NOMO-1 (cell line): Measurements from ENCODE around the gene FNDC10.
"Not testable (repeated sequence)": the region's sequence is repeated elsewhere in the genome, so short reads cannot be mapped to it uniquely, and the experiment has no call there.

ENCODE experiments used
- DNase-seq, 2 experiments: peaks; one replicate each; lab custom pipeline; 2025; ENCODE audit not compliant: unreplicated experiment in 2 of 2; lab: John Stamatoyannopoulos, UW

FNDC10 gene

DNA sequence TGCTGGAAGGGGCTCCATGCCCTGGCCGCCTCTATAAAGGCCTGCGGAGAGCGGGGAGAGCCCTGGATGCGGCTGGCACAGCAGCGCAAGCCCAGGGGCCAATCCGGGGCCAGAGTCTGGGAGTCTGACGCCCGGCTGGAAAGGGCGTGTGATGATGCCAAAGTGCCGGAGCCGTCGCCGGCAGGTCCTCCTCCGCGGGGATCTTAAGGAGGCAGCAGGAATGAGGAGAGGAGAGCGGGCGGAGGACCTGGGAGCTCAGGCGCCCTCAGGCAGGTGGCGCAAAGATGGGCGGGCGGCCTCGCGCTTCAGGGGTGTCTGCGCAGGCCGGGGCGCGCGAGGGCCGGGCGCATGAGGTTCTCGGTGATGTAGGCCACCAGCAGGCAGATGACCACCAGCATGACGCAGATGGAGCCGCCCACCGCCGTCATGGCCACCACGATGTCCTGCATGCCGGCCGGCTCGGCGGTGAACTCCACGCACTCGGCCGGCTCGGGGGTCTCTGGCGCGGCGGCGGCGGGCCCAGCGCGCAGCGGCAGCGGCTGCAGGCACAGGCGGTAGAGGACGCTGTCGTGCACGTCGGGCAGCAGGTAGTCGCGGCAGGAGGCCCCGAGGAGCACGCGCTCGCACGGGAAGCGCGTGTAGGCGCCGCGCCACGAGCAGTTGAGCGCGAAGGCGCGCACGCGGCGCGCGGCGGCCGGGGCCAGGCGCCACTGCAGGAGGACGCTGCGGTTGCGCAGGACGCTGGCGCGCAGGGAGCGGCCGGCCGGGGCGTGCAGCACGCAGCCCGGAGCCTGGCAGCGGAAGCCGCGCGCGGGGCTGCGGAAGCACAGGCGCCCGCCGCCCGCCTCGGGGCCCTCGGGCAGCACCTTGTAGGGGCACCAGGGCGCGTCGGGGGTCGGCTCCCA lies 653 bp downstream of the FNDC10 start:
- peak in 1 of 2 experiments; percentile 59 for DNase-seq

DNA sequence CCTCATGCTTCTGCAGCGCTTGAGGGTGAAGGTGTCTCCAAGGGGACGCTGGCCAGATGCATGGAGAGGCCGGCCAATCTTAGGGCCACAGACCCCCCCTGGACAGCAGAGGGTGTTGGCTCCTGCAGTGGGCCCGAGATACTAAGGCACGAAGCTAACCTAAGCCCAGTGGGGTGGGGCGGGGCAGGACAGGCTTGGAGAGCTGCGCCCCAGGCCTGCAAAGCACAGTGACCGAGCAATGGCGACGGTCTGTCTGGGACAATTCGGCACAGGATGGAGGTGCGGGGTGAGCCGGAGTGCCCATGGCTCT lies 1.3 kb downstream of the FNDC10 start:
- DNase-seq = no peak

DNA sequence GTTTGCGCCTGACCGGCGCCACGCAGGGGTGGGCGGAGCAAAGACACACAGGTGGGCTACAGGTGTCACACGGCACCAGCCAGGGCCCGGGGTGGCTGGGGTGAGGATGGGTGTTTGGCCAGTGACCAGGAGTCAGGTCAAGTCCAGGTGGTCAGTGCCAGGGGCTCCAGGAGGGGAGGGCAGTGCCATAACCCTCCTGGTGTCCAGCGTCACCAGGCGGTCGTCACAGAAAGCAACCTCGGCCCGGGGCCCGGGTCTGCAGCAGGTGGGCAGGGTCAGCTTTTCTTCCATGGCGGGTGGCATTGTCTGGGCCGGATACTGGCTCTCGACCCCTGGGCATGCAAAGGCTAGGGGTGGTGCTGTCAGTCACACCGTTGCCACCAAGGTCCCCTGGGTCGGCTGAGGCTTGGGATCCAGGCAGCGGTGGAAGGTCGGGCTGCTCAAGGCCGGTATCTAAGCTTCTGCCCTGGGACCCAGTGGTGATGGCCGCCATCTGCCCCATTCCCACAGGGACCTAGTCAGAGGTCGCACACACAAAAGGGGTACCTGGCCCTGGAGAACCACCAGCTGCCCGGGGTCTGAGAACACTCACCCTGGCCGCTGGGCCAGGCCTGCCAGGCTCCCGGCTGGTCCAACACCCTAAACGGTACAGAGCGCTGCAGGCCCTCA lies 1.8 kb downstream of the FNDC10 start:
- DNase-seq = no peak

DNA sequence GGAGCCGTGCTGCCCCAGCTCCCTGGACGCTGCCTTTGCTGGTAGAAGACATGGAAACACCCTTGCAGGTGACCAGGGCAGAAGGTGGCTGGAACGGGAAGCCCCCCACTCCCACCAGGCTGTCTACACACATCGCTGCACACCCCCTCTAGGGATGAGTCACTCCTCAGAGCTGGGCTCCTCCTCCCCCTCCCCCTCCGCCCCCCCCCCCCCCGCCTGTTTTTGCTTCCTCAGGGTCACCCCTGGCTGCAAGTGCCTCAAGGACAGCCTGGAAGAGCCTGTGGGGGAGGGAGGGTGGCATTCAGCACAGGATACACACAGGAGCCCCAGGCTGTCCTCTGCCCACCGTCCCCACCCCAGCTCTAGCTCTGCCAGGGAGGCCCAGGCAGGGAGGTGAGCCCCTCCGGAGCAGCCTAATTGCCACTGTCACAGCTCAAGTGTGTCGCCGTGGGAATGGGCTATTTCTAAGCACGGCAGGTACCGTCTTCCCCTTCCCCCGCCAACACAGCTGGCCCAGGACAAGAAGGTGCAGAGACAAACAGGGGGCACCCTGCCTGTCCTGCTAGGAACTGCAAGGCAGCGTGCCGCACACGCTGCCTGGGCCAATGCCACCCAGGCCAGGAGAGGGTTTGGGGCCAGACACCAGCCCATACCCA lies 2.5 kb downstream of the FNDC10 start:
- DNase-seq = no peak

DNA sequence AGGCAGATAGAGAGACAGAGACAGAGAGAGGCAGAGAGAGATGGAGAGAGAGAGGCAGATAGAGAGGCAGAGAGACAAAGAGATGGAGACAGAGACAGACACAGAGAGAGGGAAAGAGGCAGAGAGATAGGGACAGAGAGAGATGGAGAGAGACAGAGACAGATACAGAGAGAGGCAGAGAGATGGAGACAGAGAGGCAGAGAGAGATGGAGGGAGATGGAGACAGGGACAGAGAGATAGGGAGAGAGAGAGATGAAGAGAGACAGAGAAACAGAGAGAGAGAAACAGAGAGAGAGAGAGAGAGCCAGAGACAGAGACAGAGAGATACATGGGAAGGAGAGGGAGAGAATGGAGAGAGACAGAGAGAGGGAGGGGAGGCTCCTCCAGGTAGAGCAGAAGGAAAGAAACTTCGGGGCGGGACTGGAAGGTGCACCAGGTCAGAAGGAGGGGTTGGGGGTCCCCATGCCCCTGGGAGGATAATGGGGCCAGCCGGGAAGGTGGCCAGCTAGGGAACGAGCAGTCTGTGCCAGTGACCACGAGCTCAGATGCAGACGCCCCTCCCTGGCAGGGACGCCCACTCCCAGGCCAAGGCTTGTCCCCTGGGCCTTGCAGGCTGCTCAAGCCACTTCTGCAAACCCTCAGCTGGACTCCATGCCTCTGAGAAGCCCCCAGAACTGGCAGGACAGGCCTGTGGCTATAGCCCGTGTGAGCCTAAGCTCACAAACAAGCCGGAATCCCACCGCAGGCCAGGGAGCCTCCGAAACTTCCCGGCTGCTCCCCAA lies 3.3 kb downstream of the FNDC10 start:
- no peak for DNase-seq

DNA sequence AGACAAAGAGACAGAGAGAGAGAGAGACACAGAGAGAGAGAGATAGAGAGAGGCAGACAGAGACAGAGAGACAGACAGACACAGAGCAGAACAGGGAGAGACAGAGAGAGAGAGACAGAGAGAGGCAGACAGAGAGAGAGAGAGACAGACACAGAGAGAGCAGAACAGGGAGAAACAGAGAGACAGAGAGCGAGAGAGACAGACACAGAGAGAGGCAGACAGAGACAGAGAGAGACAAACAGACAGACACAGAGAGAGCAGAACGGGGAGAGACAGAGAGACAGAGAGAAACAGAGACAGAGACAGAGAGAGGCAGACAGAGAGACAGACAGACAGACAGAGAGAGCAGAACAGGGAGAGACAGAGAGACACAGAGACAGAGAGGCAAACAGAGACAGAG lies 4.6 kb downstream of the FNDC10 start:
- DNase-seq = not testable (repeated sequence)

DNA sequence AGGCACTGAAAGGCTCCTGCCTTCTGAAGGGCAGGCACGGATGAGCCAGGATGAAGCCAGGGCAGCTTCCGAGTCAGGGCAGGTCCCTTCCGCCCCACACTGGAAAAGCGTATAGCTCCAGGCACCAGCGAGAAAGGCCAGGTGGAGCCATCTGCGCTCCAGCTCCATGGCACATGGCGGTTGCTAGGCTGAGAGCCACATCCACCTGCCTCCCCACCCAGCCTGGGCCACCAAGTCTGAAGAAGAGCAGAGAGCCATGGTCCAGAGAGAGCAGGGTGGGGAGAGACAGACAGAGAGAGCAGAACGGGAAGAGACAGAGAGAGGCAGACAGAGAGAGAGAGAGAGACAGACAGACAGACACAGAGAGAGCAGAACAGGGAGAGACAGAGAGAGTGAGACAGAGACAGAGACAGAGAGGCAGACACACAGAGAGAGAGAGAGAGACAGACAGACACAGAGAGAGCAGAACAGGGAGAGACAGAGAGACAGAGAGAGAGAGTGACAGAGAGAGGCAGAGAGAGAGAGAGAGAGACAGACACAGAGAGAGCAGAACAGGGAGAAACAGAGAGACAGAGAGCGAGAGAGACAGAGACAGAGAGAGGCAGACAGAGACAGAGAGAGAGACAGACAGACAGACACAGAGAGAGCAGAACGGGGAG lies 5.2 kb downstream of the FNDC10 start:
- no peak for DNase-seq

DNA sequence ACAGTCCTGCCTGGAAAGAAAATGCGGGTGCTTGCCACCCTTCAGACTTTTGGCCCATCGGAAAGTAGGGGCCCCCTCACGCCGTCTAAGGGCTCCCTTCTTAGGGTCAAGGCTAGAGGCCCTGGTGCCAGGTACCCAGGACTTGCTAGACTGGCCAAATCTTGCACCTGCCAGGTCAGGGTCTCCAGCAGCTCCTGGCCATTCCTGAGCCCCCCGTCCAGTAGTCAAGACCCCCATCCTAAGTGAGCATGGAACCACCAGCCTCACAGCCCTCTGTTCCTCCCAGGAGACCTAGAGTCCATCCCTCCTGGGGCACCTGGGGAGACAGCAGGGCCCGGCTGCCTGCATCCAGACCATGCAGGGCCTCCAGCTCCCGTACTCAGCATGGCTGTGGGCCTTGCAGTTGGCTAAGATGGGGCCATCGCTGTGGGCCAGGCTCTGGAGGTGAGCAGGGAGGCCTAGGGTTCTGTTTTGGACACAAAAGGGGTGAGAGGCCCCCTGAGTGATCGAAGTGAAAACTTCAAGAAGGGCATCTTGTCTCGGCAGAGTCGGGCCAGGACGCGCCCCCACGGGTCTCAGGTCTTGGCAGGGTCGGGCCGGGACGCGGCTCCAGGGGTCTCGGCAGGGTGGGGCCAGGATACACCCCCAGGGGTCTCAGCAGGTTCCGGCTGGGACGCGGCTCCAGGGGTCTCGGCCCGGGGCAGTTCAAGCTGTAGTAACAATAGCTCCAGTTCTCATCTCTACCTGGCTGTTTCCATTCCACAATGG lies 5.9 kb downstream of the FNDC10 start:
- DNase-seq = no peak

DNA sequence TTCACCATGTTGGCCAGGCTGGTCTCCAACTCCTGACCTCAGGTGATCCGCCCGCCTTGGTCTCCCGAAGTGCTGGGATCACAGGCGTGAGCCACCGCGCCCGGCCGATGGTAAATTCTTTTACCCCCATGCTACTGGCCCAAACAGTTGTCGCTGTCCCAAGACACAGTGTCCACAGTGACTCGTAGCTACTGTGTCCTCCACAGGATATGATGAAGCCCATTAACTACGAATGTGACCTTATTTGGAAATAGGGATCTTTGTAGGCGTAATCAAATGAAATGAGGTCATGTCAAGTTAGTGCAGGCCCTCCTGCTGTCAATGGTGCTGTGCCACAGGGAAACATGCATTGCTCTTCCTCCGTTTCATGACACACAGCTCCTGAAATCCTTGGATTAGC lies 8.5 kb downstream of the FNDC10 start:
- DNase-seq = no peak

DNA sequence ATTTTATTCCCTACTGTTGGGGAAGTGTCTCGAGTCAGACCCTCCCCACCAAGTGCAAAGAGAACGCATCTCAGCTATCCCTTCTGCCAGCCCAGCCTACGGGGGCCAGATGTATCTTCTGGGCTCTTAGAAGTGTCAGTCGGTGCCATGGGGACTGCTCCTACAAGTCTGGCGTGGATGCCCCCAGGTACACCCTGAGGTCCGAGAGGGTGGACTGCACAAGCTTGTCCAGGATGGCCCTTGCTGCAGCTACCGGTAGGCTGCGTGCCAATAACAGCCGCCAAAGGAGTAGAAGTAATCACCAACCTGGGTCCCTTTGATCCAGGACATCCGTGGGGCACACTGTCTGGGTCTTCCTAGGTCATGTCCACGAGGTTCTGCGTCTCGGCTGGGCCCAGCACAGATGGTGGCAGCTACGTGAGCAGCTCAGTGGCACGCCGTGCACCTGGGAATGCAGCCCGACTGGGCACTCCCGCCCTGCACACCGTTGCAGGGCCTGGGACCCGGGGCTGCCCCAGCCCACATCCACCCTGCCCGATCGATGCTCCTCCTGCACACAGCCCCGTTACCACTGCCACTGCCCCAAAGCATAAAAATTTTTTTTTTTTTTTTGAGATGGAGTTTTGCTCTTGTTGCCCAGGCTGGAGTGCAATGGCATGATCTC lies 16.5 kb downstream of the FNDC10 start:
- no peak for DNase-seq

DNA sequence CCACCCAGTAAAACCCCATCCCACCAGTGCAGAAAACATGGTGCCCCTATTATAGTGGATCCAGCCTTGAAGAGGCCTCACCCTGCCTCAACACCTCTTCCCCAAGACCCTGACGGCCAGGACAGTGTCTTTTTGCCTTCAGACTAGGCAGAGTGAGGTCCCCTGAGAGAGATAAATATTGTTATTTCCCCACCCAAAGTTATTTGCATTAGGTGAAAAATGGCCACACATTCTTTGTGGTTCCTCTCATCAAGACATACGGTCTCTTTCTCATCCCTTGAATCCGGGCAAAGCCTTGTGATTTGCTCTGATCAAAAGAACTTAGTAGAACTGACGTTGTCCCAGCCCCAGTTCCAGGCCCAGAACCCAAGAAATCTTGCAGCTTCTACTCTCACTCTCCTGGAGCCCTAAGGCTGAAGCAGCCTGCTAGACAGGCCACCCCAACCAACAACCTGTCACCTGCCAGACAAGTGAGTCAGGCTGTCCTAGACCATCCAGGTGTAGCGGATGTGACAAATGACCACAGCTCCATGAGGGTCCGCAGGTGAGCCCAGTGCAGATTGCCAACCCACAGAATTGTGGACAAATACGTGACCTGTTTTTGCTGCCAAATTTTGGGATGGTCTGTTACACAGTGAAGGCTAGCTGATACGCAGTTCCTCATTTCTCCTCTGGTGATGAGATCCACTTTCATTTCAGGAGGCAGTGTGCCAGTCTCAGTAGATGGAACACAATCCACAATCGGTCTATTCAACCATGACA lies 17.2 kb downstream of the FNDC10 start:
- DNase-seq = no peak

DNA sequence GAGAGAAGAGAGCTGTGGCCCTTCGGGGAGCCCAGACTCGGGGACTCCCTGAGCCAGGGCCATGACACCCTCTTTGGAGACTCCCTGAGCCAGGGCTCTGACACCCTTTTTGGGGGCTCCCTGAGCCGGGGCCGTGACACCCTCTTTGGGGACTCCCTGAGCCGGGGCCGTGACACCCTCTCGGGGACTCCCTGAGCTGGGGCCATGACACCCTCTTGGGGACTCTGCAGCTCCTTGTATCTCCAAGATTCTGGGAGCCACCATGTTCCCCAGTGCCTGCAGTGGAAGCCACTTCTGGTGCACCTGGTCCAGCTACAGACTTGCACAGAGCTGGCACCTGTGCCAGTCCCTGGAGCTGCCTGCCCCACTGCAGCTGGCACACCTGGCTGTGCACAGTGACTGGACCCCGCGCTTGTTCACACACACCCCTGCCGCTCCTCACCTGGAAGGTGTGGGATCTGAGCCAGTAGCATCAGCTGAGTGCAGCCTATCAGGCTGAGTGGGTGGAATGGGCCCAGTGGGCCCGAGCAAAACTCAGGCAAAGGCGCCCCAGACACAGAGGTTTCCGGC lies 21.5 kb downstream of the FNDC10 start:
- DNase-seq = no peak

DNA sequence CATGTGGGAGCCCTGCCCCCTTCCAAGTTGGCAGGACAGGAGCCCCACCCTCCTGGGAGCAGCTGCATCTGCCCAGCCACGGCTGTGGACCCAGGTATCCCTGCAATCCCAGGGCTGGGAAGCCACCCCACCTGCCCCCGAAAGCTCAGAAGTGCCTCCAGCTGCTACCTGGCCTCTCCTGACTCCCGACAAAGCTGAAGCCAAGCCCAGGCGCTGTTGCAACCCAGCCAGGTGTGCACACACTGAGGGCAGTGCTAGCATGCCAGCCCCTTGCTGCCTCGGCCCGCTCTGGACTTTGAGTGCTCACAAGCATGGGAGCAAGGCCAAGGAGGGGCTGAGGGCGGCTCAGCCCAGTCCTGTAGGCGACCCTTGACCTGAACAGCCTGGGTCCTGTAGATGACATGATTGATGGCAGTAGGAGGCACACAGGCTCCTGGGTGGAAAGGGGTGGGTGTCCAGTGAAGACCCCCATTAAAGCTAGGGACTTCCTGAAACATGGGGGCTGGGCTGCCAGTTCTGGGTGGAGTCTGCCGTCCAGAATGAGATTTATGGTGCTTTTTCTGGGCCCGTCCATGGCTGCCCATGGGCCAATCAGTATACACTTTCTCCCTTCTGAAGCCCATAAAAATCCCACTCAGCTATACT lies 22.4 kb downstream of the FNDC10 start:
- DNase-seq = no peak

DNA sequence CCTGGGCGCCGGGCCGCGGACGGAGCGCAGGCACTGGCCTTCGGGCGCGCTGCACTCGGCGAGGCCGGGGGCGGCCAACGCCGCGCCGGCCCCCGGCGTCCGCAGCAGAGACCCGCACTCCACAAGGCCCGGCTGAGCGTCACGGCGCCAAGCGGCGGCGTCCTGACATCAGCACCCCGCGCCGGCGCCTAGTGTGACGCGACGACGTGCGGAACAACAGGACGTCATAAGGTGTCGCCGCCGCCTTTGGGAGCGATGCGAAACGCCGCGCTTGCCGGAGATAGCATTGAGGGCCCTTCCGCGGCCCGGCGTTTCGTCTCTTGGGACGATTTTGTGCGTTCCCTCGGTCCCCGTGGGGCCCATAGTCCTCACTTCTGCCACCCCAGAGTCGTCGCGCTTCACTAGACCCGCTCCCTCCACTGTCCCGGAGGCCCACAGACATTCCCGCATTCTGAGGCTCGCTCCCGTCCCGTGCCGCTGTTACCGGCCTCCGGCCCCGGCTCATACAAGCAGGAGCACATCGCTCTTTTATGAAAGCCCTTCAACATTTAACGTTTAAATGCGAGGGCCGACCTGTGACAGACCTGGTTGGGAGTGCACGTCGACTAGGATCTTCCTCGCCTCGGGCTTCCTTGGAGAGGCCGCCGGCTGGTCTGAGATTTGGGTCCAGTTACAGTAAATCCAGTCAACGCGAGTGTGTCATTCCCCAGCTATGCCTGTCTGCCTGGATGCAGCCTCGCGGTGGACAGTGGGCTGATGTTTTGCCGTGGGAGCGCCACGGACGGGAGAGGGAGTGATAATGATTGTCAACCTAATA lies 25.0 kb downstream of the FNDC10 start, which contains the start of gene SSU72:
SSU72 (minus strand) TSS at position 143 of the 817 bp plus-strand sequence. CDS start 306 bp downstream, outside the sequence.
- DNase-seq = peak; percentile 80 to 91

DNA sequence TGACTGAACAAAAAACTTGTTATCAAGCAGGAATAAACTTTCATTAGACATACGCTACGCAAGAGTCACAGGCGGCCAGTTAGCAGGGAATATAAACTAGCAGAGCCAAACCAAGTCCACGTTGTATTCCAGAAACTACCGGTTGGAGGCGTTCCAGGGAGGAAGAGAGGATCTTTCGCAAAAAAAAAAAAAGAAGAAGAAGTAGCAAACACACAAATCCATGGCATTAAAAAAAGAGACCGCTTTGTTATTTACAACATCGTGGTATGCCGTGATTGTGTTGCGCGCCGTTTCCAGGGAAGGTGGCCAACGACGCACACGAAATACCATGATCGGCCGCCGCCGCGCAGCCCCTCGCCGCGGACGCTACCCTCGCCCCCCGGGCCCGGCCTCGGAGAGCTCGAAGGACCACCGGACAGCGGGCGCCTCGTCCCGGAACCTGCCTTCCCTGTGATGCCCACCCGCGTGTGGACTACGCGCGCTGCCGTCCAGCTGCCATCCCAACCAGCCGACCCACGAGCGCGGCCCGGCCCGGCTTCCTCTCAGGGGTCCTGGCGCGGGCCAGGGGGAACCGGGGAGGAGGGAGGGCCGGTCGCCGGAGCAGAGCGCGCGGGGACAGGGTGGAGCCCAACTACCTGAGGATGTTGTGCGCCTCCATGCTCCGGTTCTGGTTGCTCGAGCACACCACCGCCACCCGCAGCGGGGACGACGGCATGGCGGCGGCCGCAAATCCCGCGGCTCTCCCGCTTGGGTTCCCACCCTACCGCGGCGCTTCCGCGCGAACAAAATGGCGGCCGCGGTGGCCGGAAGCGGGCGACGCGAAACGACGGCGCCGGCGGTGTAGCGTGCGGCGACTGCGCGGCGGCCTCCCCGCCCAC lies 25.9 kb downstream of the FNDC10 start:
- DNase-seq = peak; percentile 70 to 83

DNA sequence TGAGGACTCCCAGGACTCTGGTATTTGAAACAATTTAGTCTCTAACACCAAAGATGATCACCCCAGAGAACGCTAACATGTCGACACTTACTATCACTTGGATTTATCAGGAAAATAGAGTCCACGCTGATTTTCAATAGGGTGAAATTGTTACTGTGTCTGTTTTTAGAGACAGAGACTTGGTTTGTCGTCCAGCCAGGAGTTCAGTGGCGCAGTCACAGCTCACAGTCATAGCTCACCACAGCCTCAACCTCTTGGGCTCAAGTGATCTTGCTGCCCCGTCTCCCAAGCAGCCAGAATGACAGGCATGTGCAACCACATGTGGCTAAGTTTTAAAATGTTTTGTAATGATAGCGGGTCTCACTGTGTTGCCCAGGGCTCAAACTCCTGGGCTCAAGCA lies 30.6 kb downstream of the FNDC10 start:
- no peak for DNase-seq
